ENCODE results near the gene EPM2AIP1. TPM values are rescaled to one million over a fixed set of nuclear protein-coding genes. Genes with fewer than 3 reads are reported as not detected.
A peak's percentile ranks its signal among the peaks of the same experiment; 100 is the strongest.

Gene EPM2AIP1
- total RNA-seq, 1 experiment from 2014 or later: 8.7 TPM

DNA sequence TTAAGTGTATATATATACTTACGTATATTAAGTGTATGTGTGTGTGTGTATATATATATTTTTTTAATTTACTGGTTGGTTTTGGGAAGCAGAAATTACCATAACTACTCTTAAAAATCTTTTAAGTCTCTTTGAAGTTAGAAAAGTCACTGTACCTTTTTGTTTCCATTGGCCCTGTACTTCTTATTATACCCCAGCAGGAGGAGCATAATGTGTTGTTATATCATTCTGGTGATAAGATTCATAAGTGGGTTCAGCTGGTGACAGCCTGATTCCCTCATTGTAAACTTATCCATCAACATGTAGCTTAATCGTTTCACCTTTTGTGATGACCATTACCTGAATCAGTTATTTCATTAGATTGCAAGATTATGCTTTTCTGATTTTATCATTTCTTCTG, 31.2 kb upstream of the EPM2AIP1 start:
- Histone ChIP-seq H3K4me3 (replicated peaks in 1 of 2; ENCODE audit: low read depth in 1 of 2, low read length in 2 of 2) (no peak overlapping the region), H3K4me1 (ENCODE audit: control insufficient read depth in 1 of 2, insufficient read depth in 2 of 2, low read length in 2 of 2) (no peaks in the 10 kb centered on the region), H4K20me1 (ENCODE audit: insufficient read depth) (no peaks in the 10 kb centered on the region), H3K79me2 (ENCODE audit: insufficient read depth, low read length) (0 out of 2 replicates have a peak, but pooled peaks cover 3% of the 10 kb centered on the region), H3K27me3 (ENCODE audit: insufficient read depth, low read length) (no peaks in the 10 kb centered on the region), H3K36me3 (ENCODE audit: control insufficient read depth in 1 of 2, insufficient read depth in 2 of 2, low read length in 2 of 2) (peaks cover 25 to 49% of the 10 kb centered on the region in 2 experiments), H3K9me3 (ENCODE audit: control insufficient read depth in 1 of 2, insufficient read depth in 1 of 2, low read depth in 1 of 2, low read length in 2 of 2) (no peaks in the 10 kb centered on the region), H3K9ac (ENCODE audit: low read length) (no peak overlapping the region), H3K27ac (ENCODE audit: low read depth, low read length) (no peak overlapping the region), H2AFZ (ENCODE audit: low read depth, low read length, poor library complexity, severe bottlenecking) (no peak overlapping the region), H3K9me2 (ENCODE audit: insufficient read depth) (no peaks in the 10 kb centered on the region), H3K4me2 (ENCODE audit: low read length) (no peak overlapping the region)
- RAD21 ChIA-PET (ENCODE audit: low non-redundant PET in 1 of 2, low total read pairs in 2 of 2, uncharacterized antibody in 2 of 2, unreplicated experiment in 2 of 2): interaction anchor here in 1 of 2 experiments (0.6 kb wide), 1 partner anchor 373 kb away, joined by 4 read pairs; no protein-coding TSS in a partner anchor
- POLR2A ChIA-PET: no interaction called here
- no TSS peak for BruUV-seq (replicated peaks)
- CTCF ChIA-PET: interaction anchor here (1.1 to 1.5 kb wide), 3 partner anchors 31 to 190 kb away, joined by 3 to 5 read pairs (median 4); partner anchors contain the start of genes EPM2AIP1 and MLH1
- TF ChIP-seq RAD21 (IDR thresholded peaks at IDR 0.05; ENCODE audit: low read depth) (peak; percentile 59), CEBPB (IDR thresholded peaks at IDR 0.05; ENCODE audit: low read depth) (no peak)
- TF ChIP-seq, protein P1, sequence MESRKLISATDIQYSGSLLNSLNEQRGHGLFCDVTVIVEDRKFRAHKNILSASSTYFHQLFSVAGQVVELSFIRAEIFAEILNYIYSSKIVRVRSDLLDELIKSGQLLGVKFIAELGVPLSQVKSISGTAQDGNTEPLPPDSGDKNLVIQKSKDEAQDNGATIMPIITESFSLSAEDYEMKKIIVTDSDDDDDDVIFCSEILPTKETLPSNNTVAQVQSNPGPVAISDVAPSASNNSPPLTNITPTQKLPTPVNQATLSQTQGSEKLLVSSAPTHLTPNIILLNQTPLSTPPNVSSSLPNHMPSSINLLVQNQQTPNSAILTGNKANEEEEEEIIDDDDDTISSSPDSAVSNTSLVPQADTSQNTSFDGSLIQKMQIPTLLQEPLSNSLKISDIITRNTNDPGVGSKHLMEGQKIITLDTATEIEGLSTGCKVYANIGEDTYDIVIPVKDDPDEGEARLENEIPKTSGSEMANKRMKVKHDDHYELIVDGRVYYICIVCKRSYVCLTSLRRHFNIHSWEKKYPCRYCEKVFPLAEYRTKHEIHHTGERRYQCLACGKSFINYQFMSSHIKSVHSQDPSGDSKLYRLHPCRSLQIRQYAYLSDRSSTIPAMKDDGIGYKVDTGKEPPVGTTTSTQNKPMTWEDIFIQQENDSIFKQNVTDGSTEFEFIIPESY (IDR thresholded peaks at IDR 0.05; ENCODE audit: extremely low read depth, insufficient replicate concordance, low read length): no peak
- TF ChIP-seq, protein P2, sequence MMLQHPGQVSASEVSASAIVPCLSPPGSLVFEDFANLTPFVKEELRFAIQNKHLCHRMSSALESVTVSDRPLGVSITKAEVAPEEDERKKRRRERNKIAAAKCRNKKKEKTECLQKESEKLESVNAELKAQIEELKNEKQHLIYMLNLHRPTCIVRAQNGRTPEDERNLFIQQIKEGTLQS (IDR thresholded peaks at IDR 0.05): no peak
- TF ChIP-seq, protein P3, sequence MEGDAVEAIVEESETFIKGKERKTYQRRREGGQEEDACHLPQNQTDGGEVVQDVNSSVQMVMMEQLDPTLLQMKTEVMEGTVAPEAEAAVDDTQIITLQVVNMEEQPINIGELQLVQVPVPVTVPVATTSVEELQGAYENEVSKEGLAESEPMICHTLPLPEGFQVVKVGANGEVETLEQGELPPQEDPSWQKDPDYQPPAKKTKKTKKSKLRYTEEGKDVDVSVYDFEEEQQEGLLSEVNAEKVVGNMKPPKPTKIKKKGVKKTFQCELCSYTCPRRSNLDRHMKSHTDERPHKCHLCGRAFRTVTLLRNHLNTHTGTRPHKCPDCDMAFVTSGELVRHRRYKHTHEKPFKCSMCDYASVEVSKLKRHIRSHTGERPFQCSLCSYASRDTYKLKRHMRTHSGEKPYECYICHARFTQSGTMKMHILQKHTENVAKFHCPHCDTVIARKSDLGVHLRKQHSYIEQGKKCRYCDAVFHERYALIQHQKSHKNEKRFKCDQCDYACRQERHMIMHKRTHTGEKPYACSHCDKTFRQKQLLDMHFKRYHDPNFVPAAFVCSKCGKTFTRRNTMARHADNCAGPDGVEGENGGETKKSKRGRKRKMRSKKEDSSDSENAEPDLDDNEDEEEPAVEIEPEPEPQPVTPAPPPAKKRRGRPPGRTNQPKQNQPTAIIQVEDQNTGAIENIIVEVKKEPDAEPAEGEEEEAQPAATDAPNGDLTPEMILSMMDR (IDR thresholded peaks at IDR 0.05 in 2 of 3, conservative IDR thresholded peaks at IDR 0.05 in 1 of 3; ENCODE audit: borderline replicate concordance in 1 of 3, insufficient read depth in 1 of 3, low read depth in 2 of 3, low read length in 2 of 3): peak; percentile 38 to 42 (median 39); a peak in 4 of 6 replicates
- DNase-seq (ENCODE audit: low read depth, low spot score) (peak; percentile 4), ATAC-seq (0 out of 2 replicates have a peak, but pooled peaks have one; percentile 46)
- intact Hi-C loops (cut with micrococcal nuclease): loop anchor here (1.0 kb wide), 1 partner anchor 189 kb away; no protein-coding TSS in a partner anchor
